Right cardiac atrium (tissue), 5 donors: ENCODE measurements around the gene SLC44A1. TPM values are rescaled to one million over a fixed set of nuclear protein-coding genes. Genes with fewer than 3 reads are reported as not detected.

Source experiments
- ATAC-seq, 2 donors: fragments of 200-7000 bp; cut with Tn5 transposase; one replicate each; pipeline versions ENCODE4 v1.8.0 to v1.9.1; 2020; ENCODE audit warnings: moderate library complexity in 2 of 2, mild to moderate bottlenecking in 1 of 2
- DNase-seq, 3 donors: peaks; one replicate each; pipeline ENCODE4 v3.0.0-alpha.2; 2020
- H3K27ac ChIP-seq: one replicate; pipeline ENCODE4 v1.5.1; 2013; ENCODE audit warnings: mild to moderate bottlenecking, low read length, control low read depth, moderate library complexity
- H3K27me3 ChIP-seq: one replicate; pipeline ENCODE4 v1.6.1; 2013; ENCODE audit not compliant: control insufficient read depth, insufficient read depth
- H3K4me1 ChIP-seq: one replicate; pipeline ENCODE4 v1.6.1; 2013; ENCODE audit warnings: low read length; ENCODE audit not compliant: control insufficient read depth, insufficient read depth
- H3K4me3 ChIP-seq: one replicate; pipeline ENCODE4 v1.5.1; 2013; ENCODE audit warnings: low read length, control low read depth
- H3K9me3 ChIP-seq: one replicate; pipeline ENCODE4 v1.6.1; 2013; ENCODE audit warnings: low read length; ENCODE audit not compliant: control insufficient read depth
- WGBS: extraction: QIAGEN DNeasy Blood & Tissue Kit; methylation state at CpG from one replicate; pipeline ENCODE4 v1.1.7; 2013; 5-methylcytosine and 5-hydroxymethylcytosine counted together
- intact Hi-C, 4 donors: fragments of 100-400 bp; cut with DNase I; formaldehyde crosslinking; loops; one replicate each; pipeline versions ENCODE4 v1.11.0 to v1.14.0; 2022 to 2023
- polyA plus RNA-seq: library from polyadenylated mRNA; stranded (reverse); fragments of 200-250 nt; gene quantifications from one replicate; pipeline ENCODE4 v1.2.3, GENCODE V29; 2013
- total RNA-seq, 4 donors: library from RNA; stranded (reverse); fragmentation: NEBNext Ultra II Directional; extraction: Animal tissue kit (Norgen Biotek cat#: 25700); gene quantifications; one replicate each; pipeline ENCODE4 v1.2.1, GENCODE V29; 2021
- donor health status: healthy with polysubstance abuse.
- donor health status: DM: no; HTN: yes; CAD: no.
- donor health status: DM: no; HTN: no; CAD: no.
- donor health status: DM: no; HTN: yes; CAD: no; lungs with severe emphysema.
- donor health status: DM: yes; HTN: yes; CAD: no.

The SLC44A1 gene
- total and polyA plus RNA-seq, 5 donors: 5.8 to 18.3 (median 16.1) TPM

GRCh38 chr9:105475302-105475701 lies 230.9 kb downstream of the SLC44A1 start:
- no peaks in the 10 kb centered on the region for H3K9me3 ChIP-seq
- no peak for ATAC-seq
- H3K4me3 ChIP-seq: no peak overlapping the region

GRCh38 chr9:105479846-105480245 lies 235.4 kb downstream of the SLC44A1 start:
- H3K4me3 ChIP-seq: no peak overlapping the region
- no peaks in the 10 kb centered on the region for H3K9me3 ChIP-seq
- DNase-seq: no peak
- no peak overlapping the region for H3K27ac ChIP-seq
- H3K4me1 ChIP-seq: no peaks in the 10 kb centered on the region
- no peak for ATAC-seq
- no peaks in the 10 kb centered on the region for H3K27me3 ChIP-seq
- intact Hi-C loops: loop anchor here in 1 of 4 donors (10.0 kb wide), 1 partner anchor 55 kb away; no protein-coding TSS in a partner anchor

More at GRCh38 chr9:105475302-105475701, 230.9 kb downstream of the SLC44A1 start:
- H3K4me1 ChIP-seq: no peaks in the 10 kb centered on the region
- no peaks in the 10 kb centered on the region for H3K27me3 ChIP-seq
- no peak overlapping the region for H3K27ac ChIP-seq
- DNase-seq: no peak
- intact Hi-C loops: no loop called here
- WGBS: 67% methylated on average over 2 of the region's 2 CpGs

- Histone ChIP-seq H3K27me3 (no peaks in the 10 kb centered on the region), H3K27ac (no peak overlapping the region), H3K4me1 (no peaks in the 10 kb centered on the region), H3K4me3 (no peak overlapping the region), H3K9me3 (no peaks in the 10 kb centered on the region)
- ATAC-seq (no peak), DNase-seq (no peak)
- intact Hi-C loops: loop anchor here in 1 of 4 donors (10.0 kb wide), 1 partner anchor 59 kb away; no protein-coding TSS in a partner anchor
Measured at GRCh38 chr9:105483618-105484017, 239.2 kb downstream of the SLC44A1 start.

- Histone ChIP-seq H3K27ac (no peak overlapping the region), H3K27me3 (no peaks in the 10 kb centered on the region), H3K4me1 (no peaks in the 10 kb centered on the region), H3K9me3 (no peaks in the 10 kb centered on the region), H3K4me3 (no peak overlapping the region)
- ATAC-seq (no peak), DNase-seq (no peak)
- WGBS: 98% methylated on average over 2 of the region's 2 CpGs
- intact Hi-C loops: loop anchor here in 1 of 4 donors (10.0 kb wide), 1 partner anchor 59 kb away; no protein-coding TSS in a partner anchor
Measured at GRCh38 chr9:105484226-105484625, 239.8 kb downstream of the SLC44A1 start.

GRCh38 chr9:105485131-105485530 lies 240.7 kb downstream of the SLC44A1 start:
- Histone ChIP-seq H3K9me3 (no peaks in the 10 kb centered on the region), H3K27me3 (no peaks in the 10 kb centered on the region), H3K4me3 (no peak overlapping the region), H3K4me1 (no peaks in the 10 kb centered on the region), H3K27ac (no peak overlapping the region)
- intact Hi-C loops: loop anchor here in 1 of 4 donors (10.0 kb wide), 1 partner anchor 60 kb away; no protein-coding TSS in a partner anchor
- DNase-seq: no peak
- no peak for ATAC-seq

Other genes with a start within 250 kb of the SLC44A1 start
- gene FSD1L, start 203.4 kb downstream of the SLC44A1 start, total RNA-seq: 1 to 10 TPM; 2.9 to 5.3 (median 3.8) TPM
- 1.0 TPM for gene FSD1L, start 203.4 kb downstream of the SLC44A1 start, polyA plus RNA-seq